ENCODE measurements around the gene AGAP3. TPM values are rescaled to one million over a fixed set of nuclear protein-coding genes. Genes with fewer than 3 reads are reported as not detected.

AGAP3 gene
- total RNA-seq, 2 donors from 2014 or later = 52.1 to 62.8 TPM

GRCh38 chr7:151178236-151178635 is 92.0 kb downstream of the AGAP3 start:
- Histone ChIP-seq H3K4me3 (no peak overlapping the region), H3K36me3 (no peaks in the 10 kb centered on the region), H3K4me1 (ENCODE audit: control insufficient read depth in 1 of 2, low read depth in 2 of 2) (peaks cover 0 to 7% of the 10 kb centered on the region in 2 donors), H3K27me3 (replicated peaks; ENCODE audit: insufficient read depth) (peaks cover 4% of the 10 kb centered on the region), H3K27ac (no peak overlapping the region), H3K9me3 (no peaks in the 10 kb centered on the region)
- no peak for TF ChIP-seq CTCF (IDR thresholded peaks at IDR 0.05)
- DNase-seq (ENCODE audit: low spot score) = no peak
- ATAC-seq (ENCODE audit: insufficient number of reproducible peaks, low FRiP score, low read depth) = no peak

DNA sequence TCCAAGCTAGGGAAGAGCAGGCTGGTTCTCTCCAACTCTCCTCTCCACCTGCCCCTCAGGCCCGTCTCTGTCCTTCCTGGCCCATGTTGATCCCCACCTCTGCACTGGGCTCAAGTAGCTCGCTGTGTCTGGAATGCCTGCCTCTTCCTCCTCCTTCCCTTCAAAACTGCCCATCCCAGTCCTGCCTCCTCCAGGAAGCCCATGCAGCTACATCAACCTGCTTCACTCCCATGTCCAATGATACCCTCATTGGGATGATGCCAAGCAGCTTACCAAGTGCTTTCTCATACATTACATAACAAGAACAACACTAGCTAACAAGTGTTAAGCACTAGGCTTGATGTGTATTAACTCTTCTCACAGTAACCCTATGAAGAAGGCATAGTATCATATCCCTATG is 92.6 kb downstream of the AGAP3 start:
- Histone ChIP-seq H3K27ac (no peak overlapping the region), H3K27me3 (replicated peaks; ENCODE audit: insufficient read depth) (peaks cover 4% of the 10 kb centered on the region), H3K36me3 (no peaks in the 10 kb centered on the region), H3K4me3 (no peak overlapping the region), H3K4me1 (ENCODE audit: control insufficient read depth in 1 of 2, low read depth in 2 of 2) (peaks cover 0 to 7% of the 10 kb centered on the region in 2 donors), H3K9me3 (no peaks in the 10 kb centered on the region)
- ATAC-seq (ENCODE audit: insufficient number of reproducible peaks, low FRiP score, low read depth) = no peak
- TF ChIP-seq CTCF (IDR thresholded peaks at IDR 0.05) = no peak
- no peak for DNase-seq (ENCODE audit: low spot score)

- no peaks in the 10 kb centered on the region for H3K9me3 ChIP-seq
- H3K4me1 ChIP-seq (ENCODE audit: control insufficient read depth in 1 of 2, low read depth in 2 of 2) = peaks cover 0 to 6% of the 10 kb centered on the region in 2 donors
- ATAC-seq (ENCODE audit: insufficient number of reproducible peaks, low FRiP score, low read depth) = no peak
- H3K36me3 ChIP-seq = no peaks in the 10 kb centered on the region
- H3K4me3 ChIP-seq = no peak overlapping the region
- no peak for DNase-seq (ENCODE audit: low spot score)
- H3K27me3 ChIP-seq (replicated peaks; ENCODE audit: insufficient read depth) = peaks cover 4% of the 10 kb centered on the region
- no peak overlapping the region for H3K27ac ChIP-seq
- no peak for TF ChIP-seq CTCF (IDR thresholded peaks at IDR 0.05)
Measured at GRCh38 chr7:151179287-151179860, 93.1 kb downstream of the AGAP3 start.

GRCh38 chr7:151179946-151180345 is 93.7 kb downstream of the AGAP3 start:
- Histone ChIP-seq H3K27me3 (replicated peaks; ENCODE audit: insufficient read depth) (peaks cover 4% of the 10 kb centered on the region), H3K4me3 (no peak overlapping the region), H3K36me3 (no peaks in the 10 kb centered on the region), H3K27ac (no peak overlapping the region), H3K9me3 (no peaks in the 10 kb centered on the region), H3K4me1 (ENCODE audit: control insufficient read depth in 1 of 2, low read depth in 2 of 2) (peaks cover 0 to under 1% of the 10 kb centered on the region in 2 donors)
- no peak for TF ChIP-seq CTCF (IDR thresholded peaks at IDR 0.05)
- ATAC-seq (ENCODE audit: insufficient number of reproducible peaks, low FRiP score, low read depth) = no peak
- DNase-seq (ENCODE audit: low spot score) = no peak

DNA sequence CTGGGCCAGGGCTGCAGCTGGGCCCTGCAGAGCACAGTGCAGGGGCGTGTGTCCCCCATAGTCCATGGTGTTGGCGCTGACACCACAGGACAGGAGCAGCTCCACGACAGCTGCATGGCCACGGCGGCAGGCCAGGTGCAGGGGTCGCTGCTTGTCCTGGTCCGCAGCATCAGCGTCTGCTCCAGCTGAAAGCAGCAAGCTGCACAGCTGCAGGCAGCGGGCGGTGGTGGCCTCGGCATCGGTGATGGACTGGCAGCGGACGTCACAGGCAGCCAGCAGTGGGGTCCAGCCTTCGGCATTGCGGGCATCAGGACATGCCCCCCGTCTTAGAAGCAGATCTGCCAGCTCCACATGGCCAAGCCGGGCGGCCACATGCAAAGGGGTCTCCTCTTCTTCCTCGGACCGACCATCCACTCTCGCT is 94.7 kb downstream of the AGAP3 start:
- Histone ChIP-seq H3K27me3 (replicated peaks; ENCODE audit: insufficient read depth) (no peaks in the 10 kb centered on the region), H3K4me1 (ENCODE audit: control insufficient read depth in 1 of 2, low read depth in 2 of 2) (no peaks in the 10 kb centered on the region), H3K9me3 (no peaks in the 10 kb centered on the region), H3K27ac (no peak overlapping the region), H3K36me3 (no peaks in the 10 kb centered on the region), H3K4me3 (no peak overlapping the region)
- ATAC-seq (ENCODE audit: insufficient number of reproducible peaks, low FRiP score, low read depth) (no peak), DNase-seq (ENCODE audit: low spot score) (no peak)
- no peak for TF ChIP-seq CTCF (IDR thresholded peaks at IDR 0.05)

Data from thoracic aorta (tissue), 2 donors.